Measurements from ENCODE around the gene EHF. TPM values are rescaled to one million over a fixed set of nuclear protein-coding genes. Genes with fewer than 3 reads are reported as not detected.

Gene EHF
- total and polyA plus RNA-seq, 2 of the 8 experiments (the other 6 are each of a cell fraction or from before 2014, with no cell fraction given) = not detected

DNA sequence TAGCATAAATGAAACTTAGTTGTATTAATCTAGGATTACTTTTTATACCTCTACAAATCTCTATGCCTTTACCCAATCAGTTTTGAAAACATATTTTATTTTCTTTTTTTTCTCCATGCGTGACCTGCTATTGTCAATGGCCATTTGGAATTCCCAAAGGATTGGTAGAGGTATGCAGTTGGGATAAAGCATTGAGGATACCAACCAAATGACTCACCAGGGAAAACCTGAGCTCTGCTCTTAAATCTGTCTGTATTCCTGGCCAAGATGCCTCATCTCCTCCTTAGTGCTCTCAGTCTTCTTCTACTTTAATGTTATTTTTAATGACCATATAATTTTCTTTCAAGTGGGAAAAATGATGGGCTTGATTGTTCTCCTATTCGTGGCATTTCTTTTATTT is 61.9 kb downstream of the EHF start:
- no peaks in the 10 kb centered on the region for H3K79me1 ChIP-seq (ENCODE audit: low read depth, low read length)
- H2BK20ac ChIP-seq (ENCODE audit: low read length) = no peak overlapping the region
- no peak overlapping the region for H2AK5ac ChIP-seq (ENCODE audit: low read depth, low read length)
- H3K27me3 ChIP-seq (replicated peaks in 1 of 4; ENCODE audit: control insufficient read depth in 3 of 4, extremely low read depth in 1 of 4, insufficient read depth in 3 of 4, low read length in 3 of 4) = no peaks in the 10 kb centered on the region
- H2BK5ac ChIP-seq (ENCODE audit: low read depth, low read length) = no peak overlapping the region
- DNase-seq (ENCODE audit: low read depth in 1 of 2, low spot score in 2 of 2) (no peak), FAIRE-seq (no peak)
- peaks cover 0 to 5% (median 4%) of the 10 kb centered on the region in 4 experiments; a peak in 2 of 7 replicates for H3K4me1 ChIP-seq (replicated peaks in 1 of 4; ENCODE audit: control insufficient read depth in 3 of 4, insufficient read depth in 4 of 4, low read length in 3 of 4)
- H3K23ac ChIP-seq (ENCODE audit: insufficient read length) = no peak overlapping the region
- H3K23me2 ChIP-seq (ENCODE audit: low read depth, low read length) = no peaks in the 10 kb centered on the region
- H3K4me3 ChIP-seq (ENCODE audit: extremely low read depth in 1 of 4, insufficient read depth in 2 of 4, low read depth in 3 of 4, low read length in 4 of 4) = no peak overlapping the region
- H3K9ac ChIP-seq (replicated peaks in 1 of 4; ENCODE audit: extremely low read depth in 1 of 4, low read depth in 3 of 4, low read length in 3 of 4) = no peak overlapping the region
- H3K14ac ChIP-seq (ENCODE audit: insufficient read length) = no peak overlapping the region
- H2BK15ac ChIP-seq (ENCODE audit: low read length) = no peak overlapping the region
- H2AFZ ChIP-seq (ENCODE audit: low read length) = no peak overlapping the region
- H4K8ac ChIP-seq (ENCODE audit: extremely low read depth, insufficient read depth, low read length) = no peak overlapping the region
- CTCF ChIA-PET (ENCODE audit: partially characterized antibody) = no interaction called here
- H3K27ac ChIP-seq (ENCODE audit: low read depth, low read length) = no peak overlapping the region
- no peaks in the 10 kb centered on the region for H4K20me1 ChIP-seq (replicated peaks in 1 of 2; ENCODE audit: control insufficient read depth in 1 of 2, insufficient read depth in 2 of 2, low read length in 2 of 2)
- H2BK12ac ChIP-seq (ENCODE audit: low read depth, low read length) = no peak overlapping the region
- no peak overlapping the region for H3K4me2 ChIP-seq (ENCODE audit: insufficient read depth in 1 of 2, low read depth in 2 of 2, low read length in 2 of 2)
- H4K91ac ChIP-seq (replicated peaks; ENCODE audit: insufficient read length, low read length) = no peak overlapping the region
- no peak overlapping the region for H3K56ac ChIP-seq (replicated peaks; ENCODE audit: insufficient read length, low read depth, low read length)
- TF ChIP-seq JUN (IDR thresholded peaks at IDR 0.05; ENCODE audit: low read depth, low read length) (peak; percentile 58; the same call in 1 of the 2 replicates), TAF1 (IDR thresholded peaks at IDR 0.05; ENCODE audit: low read depth, low read length) (no peak), JUND (IDR thresholded peaks at IDR 0.05; ENCODE audit: low read length) (peak; percentile 85)
- no peaks in the 10 kb centered on the region for H3K9me3 ChIP-seq (ENCODE audit: insufficient read depth in 2 of 2, low read depth in 1 of 2, low read length in 1 of 2)
- POLR2A ChIA-PET (ENCODE audit: partially characterized antibody) = no interaction called here
- H2BK120ac ChIP-seq (replicated peaks; ENCODE audit: low read depth, low read length) = no peak overlapping the region
- WGBS, 2 experiments (ENCODE audit: extremely low coverage in 1 of 2, insufficient coverage in 1 of 2, insufficient read length in 1 of 2, insufficient replicate concordance in 2 of 2, low coverage in 1 of 2, low lambda C conversion rate in 2 of 2, missing lambda C conversion rate in 1 of 2) = 84% methylated on average over 2 of the region's 2 CpGs; no CpG with 5 or more reads in 1 of the 2 experiments
- no peaks in the 10 kb centered on the region for H3K36me3 ChIP-seq (ENCODE audit: control insufficient read depth in 2 of 4, insufficient read depth in 4 of 4, low read length in 3 of 4)
- H3K18ac ChIP-seq (ENCODE audit: extremely low read depth, low read length) = no peak overlapping the region
- no peak overlapping the region for H3K4ac ChIP-seq (replicated peaks; ENCODE audit: insufficient read length, low read depth, low read length)
- no peaks in the 10 kb centered on the region for H3K79me2 ChIP-seq (ENCODE audit: control insufficient read depth in 1 of 2, insufficient read depth in 2 of 2, low read length in 2 of 2)
- no peak overlapping the region for H4K5ac ChIP-seq (ENCODE audit: insufficient read length, low read depth, low read length)
